Mucosa of descending colon (tissue), 3 donors: ENCODE data around the gene MED13. TPM values are rescaled to one million over a fixed set of nuclear protein-coding genes. Genes with fewer than 3 reads are reported as not detected.
"Not testable (repeated sequence)": the region's sequence is repeated elsewhere in the genome, so short reads cannot be mapped to it uniquely, and the experiment has no call there.

ENCODE experiments used
- ATAC-seq: fragments of 200-7000 bp; cut with Tn5 transposase; one replicate; pipeline ENCODE4 v1.9.1; 2020; ENCODE audit warnings: mild to moderate bottlenecking, moderate library complexity
- DNase-seq, 3 donors: peaks; one replicate each; pipeline ENCODE4 v3.0.0-alpha.2; 2020
- H3K36me3 ChIP-seq: fragments of 200-600 bp; one replicate; pipeline ENCODE4 v1.8.0; 2021; ENCODE audit warnings: low read depth, mild to moderate bottlenecking
- H3K4me1 ChIP-seq: fragments of 200-600 bp; one replicate; pipeline ENCODE4 v1.8.0; 2021; ENCODE audit warnings: low read depth, mild to moderate bottlenecking
- H3K4me3 ChIP-seq: fragments of 200-600 bp; one replicate; pipeline ENCODE4 v1.8.0; 2021; ENCODE audit warnings: mild to moderate bottlenecking
- H3K9me3 ChIP-seq: fragments of 200-600 bp; one replicate; pipeline ENCODE4 v1.8.0; 2021; ENCODE audit warnings: mild to moderate bottlenecking
- intact Hi-C, 2 donors: fragments of 100-400 bp; cut with DNase I in 1 of 2; cut with micrococcal nuclease in 1 of 2; formaldehyde crosslinking; loops; one replicate each; pipeline versions ENCODE4 v1.11.0 to v1.11.1; 2022; cut with DNase I, micrococcal nuclease
- total RNA-seq, 3 donors: library from RNA; stranded (reverse); fragmentation: NEBNext Ultra II Directional in 2 of 3; extraction: Animal tissue kit (Norgen Biotek cat#: 25700) in 2 of 3; gene quantifications; one replicate each; pipeline versions ENCODE4 v1.2.1 to v1.2.4, GENCODE V29; 2021 to 2023
- TF ChIP-seq, protein P1 (sequence below): fragments of 200-600 bp; IDR thresholded peaks from one replicate; pipeline ENCODE4 v1.8.0; 2022; ENCODE audit warnings: antibody characterized with exemption, mild to moderate bottlenecking
- donor health status: DM: no; HTN: no; CAD: no; lungs with moderate emphysema.
- donor health status: DM: no; HTN: no; CAD: no.
- donor health status: DM: no; HTN: yes; CAD: no.

MED13 gene
- total RNA-seq, 3 donors from 2014 or later: 71.1 to 104 (median 82.4) TPM

DNA sequence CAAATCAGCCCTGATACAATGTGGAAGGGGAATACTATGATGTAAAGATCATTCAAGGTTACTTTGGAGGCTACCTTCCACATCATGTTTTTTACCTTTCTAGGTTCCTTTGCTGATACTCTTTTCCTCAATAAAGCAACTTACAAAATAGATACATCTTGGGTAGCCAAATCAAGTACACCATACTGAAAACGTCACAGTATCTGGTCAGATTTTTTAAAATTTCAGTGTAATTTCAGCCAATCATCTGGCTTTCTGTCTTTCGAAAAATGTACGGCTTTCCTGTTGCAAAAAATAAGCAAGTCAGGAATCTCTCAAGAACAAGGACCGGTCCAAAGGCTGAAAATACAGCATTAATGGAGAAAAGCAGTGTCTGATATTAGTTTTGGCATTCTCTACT lies 15.6 kb upstream of the MED13 start:
- H3K9me3 ChIP-seq: no peaks in the 10 kb centered on the region
- H3K4me1 ChIP-seq: no peaks in the 10 kb centered on the region
- intact Hi-C loops: no loop called here
- DNase-seq: no peak
- TF ChIP-seq, protein P1, sequence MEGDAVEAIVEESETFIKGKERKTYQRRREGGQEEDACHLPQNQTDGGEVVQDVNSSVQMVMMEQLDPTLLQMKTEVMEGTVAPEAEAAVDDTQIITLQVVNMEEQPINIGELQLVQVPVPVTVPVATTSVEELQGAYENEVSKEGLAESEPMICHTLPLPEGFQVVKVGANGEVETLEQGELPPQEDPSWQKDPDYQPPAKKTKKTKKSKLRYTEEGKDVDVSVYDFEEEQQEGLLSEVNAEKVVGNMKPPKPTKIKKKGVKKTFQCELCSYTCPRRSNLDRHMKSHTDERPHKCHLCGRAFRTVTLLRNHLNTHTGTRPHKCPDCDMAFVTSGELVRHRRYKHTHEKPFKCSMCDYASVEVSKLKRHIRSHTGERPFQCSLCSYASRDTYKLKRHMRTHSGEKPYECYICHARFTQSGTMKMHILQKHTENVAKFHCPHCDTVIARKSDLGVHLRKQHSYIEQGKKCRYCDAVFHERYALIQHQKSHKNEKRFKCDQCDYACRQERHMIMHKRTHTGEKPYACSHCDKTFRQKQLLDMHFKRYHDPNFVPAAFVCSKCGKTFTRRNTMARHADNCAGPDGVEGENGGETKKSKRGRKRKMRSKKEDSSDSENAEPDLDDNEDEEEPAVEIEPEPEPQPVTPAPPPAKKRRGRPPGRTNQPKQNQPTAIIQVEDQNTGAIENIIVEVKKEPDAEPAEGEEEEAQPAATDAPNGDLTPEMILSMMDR: no peak
- H3K36me3 ChIP-seq: no peaks in the 10 kb centered on the region
- ATAC-seq: no peak
- H3K4me3 ChIP-seq: no peak overlapping the region

DNA sequence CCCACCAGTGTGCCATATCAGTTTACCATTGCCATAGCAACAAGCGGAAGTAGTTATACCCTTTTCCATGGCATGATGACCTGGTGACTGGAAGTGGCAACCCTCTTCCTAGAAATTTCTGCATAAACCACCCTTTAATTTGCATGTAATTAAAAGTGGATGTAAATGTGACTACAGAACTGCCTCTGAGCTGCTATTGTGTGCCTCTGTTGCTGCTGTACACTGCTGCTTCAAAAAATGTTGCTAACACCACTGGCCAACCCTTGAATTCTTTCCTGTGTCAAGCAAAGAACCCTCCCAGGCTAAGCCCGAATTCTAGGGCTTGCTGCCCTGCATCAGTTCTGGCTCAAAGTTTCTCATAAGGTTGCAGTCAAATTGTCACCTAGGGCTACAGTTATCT lies 12.9 kb upstream of the MED13 start:
- ATAC-seq (no peak), DNase-seq (no peak)
- TF ChIP-seq, protein P1: no peak
- Histone ChIP-seq H3K4me3 (no peak overlapping the region), H3K36me3 (no peaks in the 10 kb centered on the region), H3K9me3 (no peaks in the 10 kb centered on the region), H3K4me1 (no peaks in the 10 kb centered on the region)
- intact Hi-C loops: no loop called here

DNA sequence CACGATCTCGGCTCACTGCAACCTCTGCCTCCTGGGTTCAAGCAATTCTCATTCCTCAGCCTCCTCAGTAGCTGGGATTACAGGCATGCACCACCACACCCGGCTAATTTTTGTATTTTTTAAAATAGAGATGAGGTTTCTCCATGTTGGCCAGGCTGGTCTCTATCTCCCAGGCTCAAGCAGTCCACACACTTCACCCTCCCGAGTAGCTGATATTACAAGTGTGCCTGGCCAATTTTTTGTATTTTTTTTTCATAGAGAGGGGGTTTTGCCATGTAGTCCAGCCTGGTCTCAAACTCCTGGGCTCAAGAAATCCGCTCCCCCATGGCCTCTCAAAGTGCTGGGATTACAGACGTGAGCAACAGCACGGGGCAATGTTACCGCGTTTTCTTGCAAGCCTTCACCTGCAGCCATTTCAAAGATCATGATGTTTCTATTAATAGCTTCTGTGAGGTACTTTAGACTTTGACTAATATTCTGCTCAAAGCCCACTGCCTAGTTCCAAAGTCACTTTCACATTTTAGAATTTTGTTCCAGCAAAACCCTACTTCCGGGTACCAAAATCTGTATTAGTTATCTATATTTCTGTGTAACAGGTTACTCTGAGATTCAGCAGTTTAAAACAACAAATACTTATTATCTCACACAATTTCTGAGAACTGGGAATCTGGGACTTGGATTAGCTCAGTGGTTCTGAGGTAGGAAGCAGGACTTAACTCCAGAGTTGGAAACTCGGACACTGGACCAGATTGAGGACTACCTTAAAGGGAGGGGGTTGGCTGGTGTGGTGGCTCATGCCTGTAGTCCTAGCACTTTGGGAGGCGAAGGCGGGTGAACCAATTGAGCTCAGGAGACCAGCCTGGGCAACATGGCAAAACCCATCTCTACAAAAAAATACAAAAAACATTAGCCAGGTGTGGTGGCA lies 12.0 kb upstream of the MED13 start:
- no peak for DNase-seq
- intact Hi-C loops: no loop called here
- Histone ChIP-seq H3K9me3 (no peaks in the 10 kb centered on the region), H3K36me3 (no peaks in the 10 kb centered on the region), H3K4me3 (no peak overlapping the region), H3K4me1 (no peaks in the 10 kb centered on the region)
- no peak for ATAC-seq
- TF ChIP-seq, protein P1: no peak

DNA sequence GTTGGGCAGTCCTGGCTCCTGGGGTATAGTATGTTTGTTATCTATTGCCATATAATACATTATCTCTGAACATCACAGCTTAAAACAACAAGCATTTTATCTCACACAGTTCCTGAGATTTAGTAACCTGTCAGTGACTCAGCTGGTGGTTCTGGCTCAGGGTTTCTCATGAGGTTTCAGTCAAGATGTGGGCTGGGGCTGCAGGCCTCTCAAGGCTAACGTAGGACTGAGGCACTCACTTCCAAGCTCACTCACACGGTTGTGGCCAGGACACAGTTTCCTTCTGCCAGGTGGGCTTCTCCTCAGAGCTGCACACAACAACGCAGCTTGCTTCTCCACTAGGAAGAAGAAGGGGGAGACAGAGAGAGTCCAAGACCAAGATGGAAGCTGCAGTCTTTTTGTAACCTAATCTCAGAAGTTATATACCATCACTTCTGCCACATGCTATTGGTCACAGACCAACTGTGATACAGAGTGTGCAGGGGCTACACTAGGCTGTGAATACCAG lies 10.3 kb upstream of the MED13 start:
- Histone ChIP-seq H3K36me3 (no peaks in the 10 kb centered on the region), H3K9me3 (no peaks in the 10 kb centered on the region), H3K4me3 (no peak overlapping the region), H3K4me1 (no peaks in the 10 kb centered on the region)
- DNase-seq (no peak), ATAC-seq (no peak)
- TF ChIP-seq, protein P1: no peak
- intact Hi-C loops: no loop called here

DNA sequence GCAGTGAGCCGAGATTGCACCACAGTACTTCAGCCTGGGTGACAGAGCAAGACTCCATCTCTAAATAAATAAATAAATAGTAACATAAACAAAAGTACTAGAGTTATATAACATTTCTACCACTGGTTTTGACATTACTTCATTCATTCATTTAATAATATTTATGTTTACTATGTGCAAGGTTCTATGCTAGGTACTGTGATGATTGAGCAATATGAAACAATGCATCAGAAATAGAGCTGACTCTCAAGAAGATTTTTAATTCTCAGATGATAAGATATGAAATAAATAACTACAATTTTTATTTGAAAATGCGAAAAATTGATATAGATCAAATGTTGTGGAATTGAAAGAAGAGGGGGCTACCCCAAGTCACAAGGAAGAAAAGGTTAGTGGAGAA lies 8.9 kb upstream of the MED13 start:
- Histone ChIP-seq H3K36me3 (no peaks in the 10 kb centered on the region), H3K4me1 (no peaks in the 10 kb centered on the region), H3K9me3 (no peaks in the 10 kb centered on the region), H3K4me3 (no peak overlapping the region)
- no peak for ATAC-seq
- intact Hi-C loops: no loop called here
- no peak for DNase-seq
- TF ChIP-seq, protein P1: no peak

DNA sequence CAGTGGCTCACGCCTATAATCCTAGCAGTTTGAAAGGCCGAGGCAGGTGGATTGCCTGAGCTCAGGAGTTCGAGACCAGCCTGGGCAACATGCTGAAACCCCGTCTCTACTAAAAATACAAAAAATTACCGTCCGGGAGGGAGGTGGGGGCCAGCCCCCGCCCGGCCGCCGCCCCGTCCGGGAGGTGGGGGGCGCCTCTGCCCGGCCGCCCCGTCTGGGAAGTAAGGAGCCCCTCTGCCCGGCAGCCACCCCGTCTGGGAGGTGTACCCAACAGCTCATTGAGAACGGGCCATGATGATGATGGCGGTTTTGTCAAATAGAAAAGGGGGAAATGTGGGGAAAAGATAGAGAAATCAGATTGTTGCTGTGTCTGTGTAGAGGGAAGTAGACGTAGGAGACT lies 7.8 kb upstream of the MED13 start:
- intact Hi-C loops: not testable (repeated sequence)

More for the DNA sequence above, 7.8 kb upstream of the MED13 start:
- H3K4me3 ChIP-seq, ATAC-seq, H3K9me3 ChIP-seq, H3K4me1 ChIP-seq, H3K36me3 ChIP-seq, DNase-seq: not testable (repeated sequence)
